HG02571 (cell line): ENCODE measurements around the gene PARPBP.
"Not testable (repeated sequence)": the region's sequence is repeated elsewhere in the genome, so short reads cannot be mapped to it uniquely, and the experiment has no call there.

Source experiments
- ATAC-seq: cut with Tn5 transposase; IDR thresholded peaks from one replicate; pipeline ENCODE4 v1.9.1; 2021; ENCODE audit warnings: mild to moderate bottlenecking, moderate library complexity; ENCODE audit not compliant: unreplicated experiment

PARPBP gene

GRCh38 chr12:102119674-102120563 lies at the start of gene PARPBP, which contains the start of gene NUP37:
PARPBP (plus strand) TSS chr12:102120183; CDS start chr12:102123889, 3,706 bp downstream.
NUP37 (minus strand) TSS chr12:102120114; CDS start chr12:102118518, 1,596 bp downstream.
- peak; percentile 98 for ATAC-seq

- not testable (repeated sequence) for ATAC-seq
These were observed 47.9 kb upstream of the PARPBP start for GRCh38 chr12:102072092-102072491.

- ATAC-seq = no peak
These were observed 39.1 kb upstream of the PARPBP start for GRCh38 chr12:102080842-102081241.

- ATAC-seq = not testable (repeated sequence)
These were observed 30.7 kb upstream of the PARPBP start for GRCh38 chr12:102089228-102089835.

- ATAC-seq = no peak
These were observed 26.7 kb upstream of the PARPBP start for GRCh38 chr12:102093319-102093718.

GRCh38 chr12:102095677-102096263 lies 24.2 kb upstream of the PARPBP start:
- ATAC-seq = no peak

- ATAC-seq = no peak
These were observed 23.1 kb upstream of the PARPBP start for GRCh38 chr12:102096855-102097254.

GRCh38 chr12:102106905-102107304 lies 13.1 kb upstream of the PARPBP start:
- no peak for ATAC-seq

- no peak for ATAC-seq
These were observed 12.0 kb upstream of the PARPBP start for GRCh38 chr12:102107970-102108369.

- ATAC-seq = no peak
These were observed 9.2 kb upstream of the PARPBP start for GRCh38 chr12:102110782-102111181.

GRCh38 chr12:102114212-102114611 lies 5.8 kb upstream of the PARPBP start:
- ATAC-seq = no peak

- ATAC-seq = no peak
These were observed 3.6 kb upstream of the PARPBP start for GRCh38 chr12:102116392-102116791.

GRCh38 chr12:102118874-102119273 lies 1.1 kb upstream of the PARPBP start:
- ATAC-seq = no peak

GRCh38 chr12:102120564-102120873 lies 536 bp downstream of the PARPBP start:
- no peak for ATAC-seq

- no peak for ATAC-seq
These were observed 903 bp downstream of the PARPBP start for GRCh38 chr12:102120886-102121285.

- ATAC-seq = not testable (repeated sequence)
These were observed 1.3 kb downstream of the PARPBP start for GRCh38 chr12:102121328-102121727.

- ATAC-seq = not testable (repeated sequence)
These were observed 10.7 kb downstream of the PARPBP start for GRCh38 chr12:102130720-102131119.

- ATAC-seq = not testable (repeated sequence)
These were observed 11.5 kb downstream of the PARPBP start for GRCh38 chr12:102131442-102131841.

- not testable (repeated sequence) for ATAC-seq
These were observed 17.6 kb downstream of the PARPBP start for GRCh38 chr12:102137619-102138018.

GRCh38 chr12:102142866-102143373 lies 22.9 kb downstream of the PARPBP start:
- ATAC-seq = not testable (repeated sequence)

- ATAC-seq = no peak
These were observed 24.2 kb downstream of the PARPBP start for GRCh38 chr12:102144221-102144620.
